Esophagus squamous epithelium (tissue), 5 donors: ENCODE data around the gene KLHL20. TPM values are rescaled to one million over a fixed set of nuclear protein-coding genes. Genes with fewer than 3 reads are reported as not detected.
"Not testable (repeated sequence)": the region's sequence is repeated elsewhere in the genome, so short reads cannot be mapped to it uniquely, and the experiment has no call there.

Source experiments
- DNase-seq: peaks from one replicate; lab custom pipeline; 2025; lab: John Stamatoyannopoulos, UW
- H3K27ac ChIP-seq, 4 donors: fragments of 200-600 bp; sonication (generic); one replicate each; pipeline ENCODE4 v1.5.1; 2016 to 2019; ENCODE audit warnings: mild to moderate bottlenecking in 1 of 4
- H3K27me3 ChIP-seq, 4 donors: fragments of 200-600 bp; sonication (generic); 1 replicate in 3 of 4; 2 replicates in 1 of 4; pipeline versions ENCODE4 v1.5.1 to v1.6.0; 2017 to 2021; ENCODE audit warnings: antibody characterized with exemption in 1 of 4
- H3K36me3 ChIP-seq, 3 donors: fragments of 200-600 bp; sonication (generic); one replicate each; pipeline ENCODE4 v1.5.1; 2016 to 2019
- H3K4me1 ChIP-seq, 3 donors: fragments of 200-600 bp; sonication (generic); one replicate each; pipeline ENCODE4 v1.5.1; 2017 to 2019
- H3K4me3 ChIP-seq, 4 donors: fragments of 200-600 bp; sonication (generic); 1 replicate in 3 of 4; 2 replicates in 1 of 4; pipeline ENCODE4 v1.5.1; 2016 to 2019; ENCODE audit warnings: mild to moderate bottlenecking in 2 of 4, moderate library complexity in 1 of 4
- H3K9me3 ChIP-seq, 3 donors: fragments of 200-600 bp; sonication (generic); one replicate each; pipeline ENCODE4 v1.5.1; 2016 to 2019
- POLR2A ChIP-seq, 4 donors: fragments of 450-650 bp; IDR thresholded peaks; one replicate each; pipeline ENCODE4 v1.6.1; 2017; ENCODE audit warnings: antibody characterized with exemption in 4 of 4, mild to moderate bottlenecking in 4 of 4, moderate library complexity in 3 of 4
- WGBS, 2 donors: methylation state at CpG; one replicate each; pipeline ENCODE4 v1.1.5; 2018; 5-methylcytosine and 5-hydroxymethylcytosine counted together
- intact Hi-C: fragments of 100-400 bp; cut with DNase I; formaldehyde crosslinking; loops from one replicate; pipeline ENCODE4 v1.15.0; 2022
- total RNA-seq, 4 donors: library from RNA; depleted of rRNA; stranded (reverse); fragments of >200 nt; gene quantifications; one replicate each; pipeline ENCODE4 v1.1.0, GENCODE V29; 2016
- TF ChIP-seq, protein P1 (sequence below), 6 experiments: fragments of 450-650 bp in 4 of 6; fragments of 200-600 bp in 2 of 6; sonication (generic) in 2 of 6; IDR thresholded peaks; one replicate each; pipeline ENCODE4 v1.5.1; 2016 to 2019; ENCODE audit warnings: antibody characterized with exemption in 6 of 6, mild to moderate bottlenecking in 4 of 6, moderate library complexity in 4 of 6
- donor health status: DM: yes; HTN: yes; CAD: no.

The KLHL20 gene
- total RNA-seq, 4 donors from 2014 or later: 11.8 to 33.0 (median 24.0) TPM

- DNase-seq: no peak
- 89 to 91% methylated on average over 5 of the region's 5 CpGs for WGBS, 2 donors
- TF ChIP-seq, protein P1, sequence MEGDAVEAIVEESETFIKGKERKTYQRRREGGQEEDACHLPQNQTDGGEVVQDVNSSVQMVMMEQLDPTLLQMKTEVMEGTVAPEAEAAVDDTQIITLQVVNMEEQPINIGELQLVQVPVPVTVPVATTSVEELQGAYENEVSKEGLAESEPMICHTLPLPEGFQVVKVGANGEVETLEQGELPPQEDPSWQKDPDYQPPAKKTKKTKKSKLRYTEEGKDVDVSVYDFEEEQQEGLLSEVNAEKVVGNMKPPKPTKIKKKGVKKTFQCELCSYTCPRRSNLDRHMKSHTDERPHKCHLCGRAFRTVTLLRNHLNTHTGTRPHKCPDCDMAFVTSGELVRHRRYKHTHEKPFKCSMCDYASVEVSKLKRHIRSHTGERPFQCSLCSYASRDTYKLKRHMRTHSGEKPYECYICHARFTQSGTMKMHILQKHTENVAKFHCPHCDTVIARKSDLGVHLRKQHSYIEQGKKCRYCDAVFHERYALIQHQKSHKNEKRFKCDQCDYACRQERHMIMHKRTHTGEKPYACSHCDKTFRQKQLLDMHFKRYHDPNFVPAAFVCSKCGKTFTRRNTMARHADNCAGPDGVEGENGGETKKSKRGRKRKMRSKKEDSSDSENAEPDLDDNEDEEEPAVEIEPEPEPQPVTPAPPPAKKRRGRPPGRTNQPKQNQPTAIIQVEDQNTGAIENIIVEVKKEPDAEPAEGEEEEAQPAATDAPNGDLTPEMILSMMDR (IDR thresholded peaks at IDR 0.05): no peak
- no peak for TF ChIP-seq POLR2A (IDR thresholded peaks at IDR 0.05)
Observed at GRCh38 chr1:173775578-173776226, 60.9 kb downstream of the KLHL20 start.

DNA sequence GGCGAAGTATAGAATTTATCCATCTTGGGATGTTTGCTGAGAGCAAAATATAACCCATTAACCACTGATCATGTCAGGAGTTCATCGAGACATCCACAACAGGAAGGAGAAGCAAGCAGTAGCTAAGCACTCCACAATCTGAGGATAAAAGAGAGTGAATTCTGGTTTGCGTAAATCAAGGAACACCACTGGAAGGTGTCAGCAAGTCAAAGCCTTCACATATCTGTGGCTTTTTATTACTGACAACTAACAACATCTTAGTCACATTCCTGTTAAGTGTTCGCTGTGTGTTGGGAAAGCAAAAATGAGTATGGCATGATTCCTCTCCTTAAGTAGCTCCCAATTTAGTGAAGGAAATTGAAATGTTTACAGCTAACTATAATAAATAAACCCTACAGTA lies 65.2 kb downstream of the KLHL20 start:
- 89 to 92% methylated on average over 4 of the region's 4 CpGs for WGBS, 2 donors
- peaks cover 0 to 98% (median 39%) of the 10 kb centered on the region in 3 donors for H3K36me3 ChIP-seq
- H3K27ac ChIP-seq: no peak overlapping the region
- H3K27me3 ChIP-seq: no peaks in the 10 kb centered on the region
- DNase-seq: no peak
- no peaks in the 10 kb centered on the region for H3K9me3 ChIP-seq
- H3K4me1 ChIP-seq: no peaks in the 10 kb centered on the region
- H3K4me3 ChIP-seq: no peak overlapping the region
- intact Hi-C loops: no loop called here
- TF ChIP-seq, protein P1 (IDR thresholded peaks at IDR 0.05): no peak
- no peak for TF ChIP-seq POLR2A (IDR thresholded peaks at IDR 0.05)

More at GRCh38 chr1:173775578-173776226, 60.9 kb downstream of the KLHL20 start:
- Histone ChIP-seq H3K9me3 (no peaks in the 10 kb centered on the region), H3K4me1 (no peaks in the 10 kb centered on the region), H3K36me3 (peaks cover 0 to 73% (median 31%) of the 10 kb centered on the region in 3 donors), H3K27ac (no peak overlapping the region), H3K27me3 (no peaks in the 10 kb centered on the region), H3K4me3 (no peak overlapping the region)
- intact Hi-C loops: no loop called here

- TF ChIP-seq, protein P1 (IDR thresholded peaks at IDR 0.05): no peak
- no peak for TF ChIP-seq POLR2A (IDR thresholded peaks at IDR 0.05)
- Histone ChIP-seq H3K4me3 (no peak overlapping the region), H3K27me3 (no peaks in the 10 kb centered on the region), H3K9me3 (no peaks in the 10 kb centered on the region), H3K36me3 (peaks cover 0 to 95% (median 16%) of the 10 kb centered on the region in 3 donors), H3K4me1 (no peaks in the 10 kb centered on the region), H3K27ac (no peak overlapping the region)
- 95 to 96% methylated on average over 7 of the region's 7 CpGs for whole genome bisulfite sequencing, 2 donors
- intact Hi-C loops: no loop called here
- DNase-seq: no peak
Observed at GRCh38 chr1:173784997-173785396, 70.2 kb downstream of the KLHL20 start.

- Histone ChIP-seq H3K4me1 (no peaks in the 10 kb centered on the region), H3K4me3 (no peak overlapping the region), H3K9me3 (no peaks in the 10 kb centered on the region), H3K36me3 (peaks cover 0 to 46% (median 0%) of the 10 kb centered on the region in 3 donors), H3K27ac (no peak overlapping the region), H3K27me3 (no peaks in the 10 kb centered on the region)
- intact Hi-C loops: no loop called here
- 89 to 90% methylated on average over 2 of the region's 2 CpGs for WGBS, 2 donors
- TF ChIP-seq, protein P1 (IDR thresholded peaks at IDR 0.05): no peak
- TF ChIP-seq POLR2A (IDR thresholded peaks at IDR 0.05): no peak
- DNase-seq: no peak
Observed at GRCh38 chr1:173789841-173790240, 75.1 kb downstream of the KLHL20 start.

DNA sequence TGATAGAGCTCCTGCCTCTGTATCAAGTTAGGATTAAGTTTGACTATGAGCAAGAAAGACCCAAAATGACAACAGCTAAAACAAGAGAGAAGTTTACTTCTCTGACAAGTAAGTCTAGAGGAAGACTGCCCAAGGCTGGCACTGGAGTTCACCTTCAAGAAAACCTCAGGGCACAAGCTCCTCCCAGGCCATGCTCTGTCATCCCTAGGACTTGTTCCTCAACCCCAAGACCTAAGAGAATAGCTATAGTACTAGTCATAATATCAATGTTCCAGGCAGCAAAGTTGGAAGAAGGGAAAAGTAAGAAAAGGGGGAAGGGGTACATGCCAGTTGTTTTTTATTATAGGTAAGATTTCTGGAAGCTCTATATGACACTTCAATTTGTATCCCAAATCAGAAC lies 83.3 kb downstream of the KLHL20 start:
- TF ChIP-seq POLR2A (IDR thresholded peaks at IDR 0.05): no peak
- TF ChIP-seq, protein P1 (IDR thresholded peaks at IDR 0.05): no peak
- Histone ChIP-seq H3K4me1 (no peaks in the 10 kb centered on the region), H3K9me3 (no peaks in the 10 kb centered on the region), H3K27ac (no peak overlapping the region), H3K4me3 (no peak overlapping the region), H3K36me3 (peaks cover 0 to 42% (median 0%) of the 10 kb centered on the region in 3 donors), H3K27me3 (no peaks in the 10 kb centered on the region)
- DNase-seq: no peak
- intact Hi-C loops: no loop called here

GRCh38 chr1:173799995-173800394 lies 85.2 kb downstream of the KLHL20 start:
- H3K4me3 ChIP-seq, H3K4me1 ChIP-seq, DNase-seq, H3K27ac ChIP-seq, H3K27me3 ChIP-seq, intact Hi-C loops, H3K9me3 ChIP-seq: not testable (repeated sequence)
- WGBS, 2 donors: 100% methylated on average over 1 of the region's 1 CpG
- H3K36me3 ChIP-seq: peaks cover 0 to 55% (median 0%) of the 10 kb centered on the region in 3 donors
